Ovary (tissue), 3 donors: Measurements from ENCODE around the gene INTS6.

Source experiments
- EP300 ChIP-seq: sonication (generic); formaldehyde crosslinking; IDR thresholded peaks from one replicate; pipeline ENCODE4 v1.6.1; 2017; ENCODE audit warnings: antibody characterized with exemption
- POLR2A ChIP-seq: fragments of 450-650 bp; IDR thresholded peaks from one replicate; pipeline ENCODE4 v1.6.1; 2017; ENCODE audit warnings: antibody characterized with exemption, mild to moderate bottlenecking, moderate library complexity
- TF ChIP-seq, protein P1 (sequence below), 3 donors: fragments of 450-650 bp in 2 of 3; fragments of 200-600 bp in 1 of 3; IDR thresholded peaks; one replicate each; pipeline versions ENCODE4 v1.5.1 to v1.8.0; 2016 to 2022; ENCODE audit warnings: antibody characterized with exemption in 3 of 3, mild to moderate bottlenecking in 1 of 3
- donor health status: DM: no; HTN: no; CAD: no.

DNA sequence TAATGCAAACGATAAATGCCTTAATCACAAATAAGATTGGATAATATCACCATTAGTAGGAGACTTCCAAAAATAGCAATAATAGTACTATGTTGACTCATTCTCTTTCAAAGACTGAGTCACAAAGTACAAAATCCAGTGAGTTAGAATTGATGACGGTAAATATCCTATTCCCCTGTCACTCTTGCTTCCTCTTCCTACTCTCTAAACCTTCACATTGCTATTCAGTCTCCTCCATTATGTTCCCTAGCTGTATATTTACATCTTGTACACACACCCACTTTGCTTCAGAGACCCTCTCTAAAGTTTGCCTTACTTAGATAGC is 26.3 kb upstream of the INTS6 start:
- TF ChIP-seq POLR2A (no peak), EP300 (no peak)
- TF ChIP-seq, protein P1, sequence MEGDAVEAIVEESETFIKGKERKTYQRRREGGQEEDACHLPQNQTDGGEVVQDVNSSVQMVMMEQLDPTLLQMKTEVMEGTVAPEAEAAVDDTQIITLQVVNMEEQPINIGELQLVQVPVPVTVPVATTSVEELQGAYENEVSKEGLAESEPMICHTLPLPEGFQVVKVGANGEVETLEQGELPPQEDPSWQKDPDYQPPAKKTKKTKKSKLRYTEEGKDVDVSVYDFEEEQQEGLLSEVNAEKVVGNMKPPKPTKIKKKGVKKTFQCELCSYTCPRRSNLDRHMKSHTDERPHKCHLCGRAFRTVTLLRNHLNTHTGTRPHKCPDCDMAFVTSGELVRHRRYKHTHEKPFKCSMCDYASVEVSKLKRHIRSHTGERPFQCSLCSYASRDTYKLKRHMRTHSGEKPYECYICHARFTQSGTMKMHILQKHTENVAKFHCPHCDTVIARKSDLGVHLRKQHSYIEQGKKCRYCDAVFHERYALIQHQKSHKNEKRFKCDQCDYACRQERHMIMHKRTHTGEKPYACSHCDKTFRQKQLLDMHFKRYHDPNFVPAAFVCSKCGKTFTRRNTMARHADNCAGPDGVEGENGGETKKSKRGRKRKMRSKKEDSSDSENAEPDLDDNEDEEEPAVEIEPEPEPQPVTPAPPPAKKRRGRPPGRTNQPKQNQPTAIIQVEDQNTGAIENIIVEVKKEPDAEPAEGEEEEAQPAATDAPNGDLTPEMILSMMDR (IDR thresholded peaks at IDR 0.05) = no peak
